Measurements from ENCODE around the gene EFCAB6. TPM values are rescaled to one million over a fixed set of nuclear protein-coding genes. Genes with fewer than 3 reads are reported as not detected.

The EFCAB6 gene
- total and polyA plus RNA-seq, 4 donors = 1.7 to 15.4 (median 7.6) TPM

DNA sequence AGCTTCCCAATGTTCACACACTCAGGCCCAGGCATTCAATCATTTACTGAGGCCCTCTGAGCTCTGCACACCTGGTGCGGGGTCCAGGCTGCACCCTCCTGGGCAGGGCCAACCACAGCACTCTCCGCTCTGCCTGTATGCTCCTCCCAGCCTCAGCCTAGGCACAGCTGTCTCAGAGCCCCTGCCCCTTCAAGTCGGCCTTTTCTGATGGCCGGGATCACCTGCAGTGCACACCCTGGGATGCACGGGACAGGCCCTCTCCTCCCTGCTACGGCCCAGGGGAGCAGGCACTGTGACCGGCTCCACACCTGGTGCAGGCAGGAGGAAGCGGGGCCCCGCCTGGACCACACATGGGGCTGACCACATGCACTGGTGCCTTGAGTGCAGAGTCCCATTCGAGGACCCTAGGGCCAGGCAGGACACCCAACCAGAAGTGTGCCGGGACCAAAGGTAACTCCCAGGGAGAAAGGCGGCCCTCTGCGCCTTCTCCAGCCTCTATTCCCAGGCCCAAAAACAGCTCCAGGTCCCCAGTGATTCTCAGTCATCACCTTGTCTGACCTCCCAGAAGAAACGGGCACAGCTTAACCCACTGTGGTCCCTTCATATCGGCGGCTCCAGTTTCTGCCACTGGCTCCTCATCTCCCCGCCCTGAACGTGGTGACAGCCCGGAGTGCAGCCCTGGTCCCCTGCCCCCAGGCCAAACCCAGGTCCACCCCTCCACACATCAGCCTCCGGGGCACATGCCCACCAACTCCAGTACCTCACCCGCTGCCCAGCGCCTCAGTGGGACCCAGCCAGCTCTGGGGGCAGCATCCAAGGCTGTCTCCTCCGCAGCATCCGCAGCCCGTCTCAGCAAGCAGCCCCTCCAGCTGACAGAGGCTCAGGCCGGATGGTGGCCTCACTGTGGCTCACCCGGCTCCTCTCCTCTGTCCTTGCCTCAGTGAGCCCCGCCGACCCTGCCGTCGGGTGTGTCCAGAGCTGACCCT is 32.7 kb upstream of the EFCAB6 start:
- H3K9me3 ChIP-seq (ENCODE audit: control insufficient read depth in 4 of 4, insufficient read depth in 3 of 4, low read length in 3 of 4) = no peaks in the 10 kb centered on the region
- DNase-seq = no peak
- 82 to 88% methylated on average over 29 to 31 of the region's 31 CpGs for WGBS, 2 donors
- TF ChIP-seq, protein P1, sequence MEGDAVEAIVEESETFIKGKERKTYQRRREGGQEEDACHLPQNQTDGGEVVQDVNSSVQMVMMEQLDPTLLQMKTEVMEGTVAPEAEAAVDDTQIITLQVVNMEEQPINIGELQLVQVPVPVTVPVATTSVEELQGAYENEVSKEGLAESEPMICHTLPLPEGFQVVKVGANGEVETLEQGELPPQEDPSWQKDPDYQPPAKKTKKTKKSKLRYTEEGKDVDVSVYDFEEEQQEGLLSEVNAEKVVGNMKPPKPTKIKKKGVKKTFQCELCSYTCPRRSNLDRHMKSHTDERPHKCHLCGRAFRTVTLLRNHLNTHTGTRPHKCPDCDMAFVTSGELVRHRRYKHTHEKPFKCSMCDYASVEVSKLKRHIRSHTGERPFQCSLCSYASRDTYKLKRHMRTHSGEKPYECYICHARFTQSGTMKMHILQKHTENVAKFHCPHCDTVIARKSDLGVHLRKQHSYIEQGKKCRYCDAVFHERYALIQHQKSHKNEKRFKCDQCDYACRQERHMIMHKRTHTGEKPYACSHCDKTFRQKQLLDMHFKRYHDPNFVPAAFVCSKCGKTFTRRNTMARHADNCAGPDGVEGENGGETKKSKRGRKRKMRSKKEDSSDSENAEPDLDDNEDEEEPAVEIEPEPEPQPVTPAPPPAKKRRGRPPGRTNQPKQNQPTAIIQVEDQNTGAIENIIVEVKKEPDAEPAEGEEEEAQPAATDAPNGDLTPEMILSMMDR (IDR thresholded peaks at IDR 0.05; ENCODE audit: control extremely low read depth, extremely low read depth) = no peak
- no peaks in the 10 kb centered on the region for H3K4me1 ChIP-seq (ENCODE audit: control insufficient read depth in 5 of 5, insufficient read depth in 5 of 5, low read length in 5 of 5)
- no peaks in the 10 kb centered on the region for H3K36me3 ChIP-seq (ENCODE audit: control insufficient read depth in 4 of 4, insufficient read depth in 4 of 4, low read length in 4 of 4)
- H3K27me3 ChIP-seq (ENCODE audit: control insufficient read depth in 3 of 3, insufficient read depth in 3 of 3, low read length in 2 of 3) = no peaks in the 10 kb centered on the region
- H3K27ac ChIP-seq (ENCODE audit: low read depth in 1 of 2, low read length in 1 of 2) = no peak overlapping the region
- ATAC-seq (ENCODE audit: insufficient read depth, low FRiP score) = no peak
- H3K4me3 ChIP-seq = no peak overlapping the region
- no peak overlapping the region for H3K9ac ChIP-seq (ENCODE audit: insufficient read depth in 1 of 2, low read length in 2 of 2)

DNA sequence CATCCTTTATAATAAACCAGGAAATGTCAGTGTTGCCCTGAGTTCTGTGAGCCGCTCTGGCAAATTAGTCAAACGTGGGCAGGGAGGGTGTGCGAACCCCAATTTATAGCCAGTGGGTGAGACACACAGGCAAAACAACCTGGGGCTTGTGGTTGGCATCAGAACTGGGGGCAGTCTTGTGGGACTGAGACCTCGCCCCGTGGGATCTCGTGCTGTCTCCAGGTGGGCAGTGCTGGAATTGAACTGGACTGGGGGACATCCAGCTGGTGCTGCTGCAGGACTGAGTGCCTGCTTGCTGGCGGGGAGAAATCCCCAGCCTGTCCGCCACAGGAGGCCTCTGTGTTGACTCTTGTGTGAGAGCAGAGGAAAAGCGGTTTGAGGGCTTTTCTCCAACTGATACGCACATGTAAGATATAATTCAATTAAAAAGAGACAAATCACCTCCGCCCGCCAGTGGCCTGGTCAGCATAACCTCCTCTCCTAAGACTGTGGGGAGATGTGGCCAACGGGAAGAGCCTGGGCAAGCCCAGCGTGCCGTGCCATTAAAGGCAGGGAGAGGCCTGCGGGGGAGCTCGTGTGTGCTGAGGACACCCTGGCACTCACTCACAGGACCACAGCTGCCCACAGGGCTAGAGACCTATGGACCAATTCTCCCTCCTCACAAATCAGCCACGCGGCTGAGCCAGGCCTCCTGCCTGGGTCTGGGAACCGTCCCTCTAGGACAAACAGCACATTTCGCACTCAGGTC is 31.9 kb upstream of the EFCAB6 start:
- no peaks in the 10 kb centered on the region for H3K4me1 ChIP-seq (ENCODE audit: control insufficient read depth in 5 of 5, insufficient read depth in 5 of 5, low read length in 5 of 5)
- ATAC-seq (ENCODE audit: insufficient read depth, low FRiP score) (no peak), DNase-seq (no peak)
- no peaks in the 10 kb centered on the region for H3K9me3 ChIP-seq (ENCODE audit: control insufficient read depth in 4 of 4, insufficient read depth in 3 of 4, low read length in 3 of 4)
- no peak overlapping the region for H3K27ac ChIP-seq (ENCODE audit: low read depth in 1 of 2, low read length in 1 of 2)
- H3K9ac ChIP-seq (ENCODE audit: insufficient read depth in 1 of 2, low read length in 2 of 2) = no peak overlapping the region
- WGBS, 2 donors = 86 to 94% methylated on average over 21 of the region's 21 CpGs
- no peaks in the 10 kb centered on the region for H3K27me3 ChIP-seq (ENCODE audit: control insufficient read depth in 3 of 3, insufficient read depth in 3 of 3, low read length in 2 of 3)
- no peaks in the 10 kb centered on the region for H3K36me3 ChIP-seq (ENCODE audit: control insufficient read depth in 4 of 4, insufficient read depth in 4 of 4, low read length in 4 of 4)
- no peak overlapping the region for H3K4me3 ChIP-seq
- TF ChIP-seq, protein P1 (IDR thresholded peaks at IDR 0.05; ENCODE audit: control extremely low read depth, extremely low read depth) = no peak

DNA sequence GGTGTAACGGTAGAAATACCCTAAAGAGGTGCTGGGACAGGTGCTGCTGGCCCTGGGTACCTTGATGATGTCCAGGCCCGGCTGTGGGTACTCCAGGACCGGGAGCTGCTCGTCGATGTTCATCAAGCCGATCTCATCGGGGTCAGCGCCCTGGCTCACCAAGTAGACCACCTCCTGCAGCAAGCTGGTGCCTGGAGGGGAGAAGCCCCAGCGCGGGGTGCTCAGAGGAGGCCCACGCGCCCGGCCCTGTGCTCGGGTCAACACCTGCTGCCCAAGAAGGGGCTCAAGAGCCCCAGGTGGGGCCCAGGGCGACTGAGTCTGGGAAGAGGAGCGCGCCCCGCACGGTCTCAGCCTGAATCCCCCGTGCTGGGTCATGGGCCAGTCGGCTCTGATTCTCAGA is 29.6 kb upstream of the EFCAB6 start:
- DNase-seq = no peak
- no peaks in the 10 kb centered on the region for H3K4me1 ChIP-seq (ENCODE audit: control insufficient read depth in 5 of 5, insufficient read depth in 5 of 5, low read length in 5 of 5)
- no peak overlapping the region for H3K9ac ChIP-seq (ENCODE audit: insufficient read depth in 1 of 2, low read length in 2 of 2)
- no peaks in the 10 kb centered on the region for H3K36me3 ChIP-seq (ENCODE audit: control insufficient read depth in 4 of 4, insufficient read depth in 4 of 4, low read length in 4 of 4)
- H3K4me3 ChIP-seq = no peak overlapping the region
- H3K27ac ChIP-seq (ENCODE audit: low read depth in 1 of 2, low read length in 1 of 2) = no peak overlapping the region
- WGBS, 2 donors = 92 to 95% methylated on average over 21 of the region's 21 CpGs
- no peaks in the 10 kb centered on the region for H3K27me3 ChIP-seq (ENCODE audit: control insufficient read depth in 3 of 3, insufficient read depth in 3 of 3, low read length in 2 of 3)
- TF ChIP-seq, protein P1 (IDR thresholded peaks at IDR 0.05; ENCODE audit: control extremely low read depth, extremely low read depth) = no peak
- ATAC-seq (ENCODE audit: insufficient read depth, low FRiP score) = no peak
- H3K9me3 ChIP-seq (ENCODE audit: control insufficient read depth in 4 of 4, insufficient read depth in 3 of 4, low read length in 3 of 4) = peaks cover 0 to under 1% (median 0%) of the 10 kb centered on the region in 4 donors
